NCI-H446 (cell line): Measurements from ENCODE around the gene GTSE1.

Experiments used
- DNase-seq, 2 experiments: peaks; one replicate each; lab custom pipeline; 2025; lab: John Stamatoyannopoulos, UW

The GTSE1 gene

GRCh38 chr22:46275455-46276122, 21.1 kb upstream of the GTSE1 start:
- DNase-seq, result no peak

GRCh38 chr22:46276563-46276962, 20.1 kb upstream of the GTSE1 start:
- DNase-seq, result no peak

DNA sequence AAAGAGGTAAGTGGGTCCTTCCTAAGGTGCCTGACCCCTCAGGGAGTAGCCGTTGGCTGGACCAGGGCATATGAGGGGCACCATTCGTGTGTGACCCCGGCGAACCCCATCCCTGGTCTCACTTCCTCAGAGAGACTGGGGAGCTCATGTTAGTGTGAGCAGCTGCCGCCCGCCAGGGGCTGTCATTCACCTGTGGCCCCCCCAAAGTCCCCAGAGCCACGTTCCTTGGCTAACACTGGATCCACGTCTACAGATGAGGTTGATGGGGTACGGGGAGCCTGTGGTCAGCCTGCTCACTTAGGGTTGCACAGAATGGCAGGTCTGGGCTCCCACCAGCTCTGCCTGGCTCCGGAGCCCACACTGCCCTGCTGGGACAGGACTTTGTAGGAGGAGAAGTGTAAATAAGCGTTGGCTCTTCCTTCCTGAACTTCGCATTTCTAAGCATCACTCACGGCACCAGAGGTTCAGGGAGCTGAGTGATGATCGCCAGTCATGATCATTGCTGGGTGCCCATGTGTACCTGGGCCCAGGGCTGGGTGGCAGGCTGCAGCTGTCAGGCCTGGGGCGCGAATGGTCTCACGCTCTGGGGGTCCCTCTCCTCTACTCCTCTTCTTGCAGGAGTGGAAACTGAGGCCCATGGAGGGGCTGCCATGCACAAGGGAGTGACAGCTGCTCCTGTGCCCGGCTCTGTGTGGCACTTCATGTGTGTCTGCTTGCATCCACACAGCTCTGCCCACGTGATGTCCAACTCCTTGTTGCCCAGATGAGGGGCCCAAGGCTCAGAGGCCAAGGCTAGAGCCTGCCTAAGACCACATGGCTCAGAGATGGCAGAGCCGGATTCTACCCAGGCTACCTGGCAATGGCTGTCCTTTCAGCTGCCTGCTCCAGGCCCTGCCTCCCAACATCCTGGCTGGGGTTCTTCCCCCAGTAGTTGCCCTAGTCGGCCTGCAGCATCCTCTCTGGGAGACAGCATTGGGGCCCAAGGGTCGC, 17.7 kb upstream of the GTSE1 start:
- DNase-seq, result no peak

DNA sequence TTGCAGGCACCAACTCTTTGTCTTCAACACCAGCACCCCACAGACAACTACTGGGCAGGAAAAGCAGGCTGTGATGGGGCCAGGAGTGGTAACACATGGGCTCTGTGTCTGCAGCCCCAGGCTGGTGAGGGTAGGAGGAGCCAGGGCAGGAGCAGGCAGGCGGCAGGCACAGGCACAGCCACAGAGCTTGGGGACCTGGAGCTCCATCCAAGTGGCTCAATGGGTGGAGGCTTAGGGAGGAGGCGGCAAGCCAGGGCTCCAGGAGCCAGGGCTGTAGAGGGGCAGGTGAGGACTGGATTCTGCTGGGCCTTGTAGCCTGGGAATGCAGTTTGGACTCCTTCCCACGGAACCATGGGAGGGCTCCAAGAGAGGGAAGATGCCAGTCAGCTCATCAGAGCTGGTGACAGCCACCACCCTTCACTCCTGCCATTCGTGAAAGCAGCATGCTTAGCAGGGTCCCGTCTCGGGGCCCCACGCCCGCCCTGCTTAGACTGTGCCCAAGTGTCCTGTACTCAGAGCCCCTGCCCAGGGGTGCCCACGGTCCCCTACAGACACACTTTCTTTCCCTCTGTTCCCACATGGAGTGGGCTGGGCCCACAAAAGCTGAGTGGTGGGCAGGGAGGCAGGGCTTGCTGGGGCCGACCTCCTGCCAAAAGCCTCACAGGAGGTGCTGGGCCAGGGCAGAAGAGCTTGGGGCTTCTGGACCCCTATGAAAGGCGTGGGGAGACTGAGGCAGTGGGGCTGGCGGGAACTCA, 16.4 kb upstream of the GTSE1 start:
- DNase-seq, result no peak

GRCh38 chr22:46280999-46281623, 15.6 kb upstream of the GTSE1 start:
- DNase-seq, result no peak

GRCh38 chr22:46281866-46282678, 14.6 kb upstream of the GTSE1 start:
- DNase-seq, result no peak

- DNase-seq, result no peak
These were observed 10.7 kb upstream of the GTSE1 start for GRCh38 chr22:46286006-46286405.

GRCh38 chr22:46286941-46287872, 9.5 kb upstream of the GTSE1 start:
- DNase-seq, result no peak

DNA sequence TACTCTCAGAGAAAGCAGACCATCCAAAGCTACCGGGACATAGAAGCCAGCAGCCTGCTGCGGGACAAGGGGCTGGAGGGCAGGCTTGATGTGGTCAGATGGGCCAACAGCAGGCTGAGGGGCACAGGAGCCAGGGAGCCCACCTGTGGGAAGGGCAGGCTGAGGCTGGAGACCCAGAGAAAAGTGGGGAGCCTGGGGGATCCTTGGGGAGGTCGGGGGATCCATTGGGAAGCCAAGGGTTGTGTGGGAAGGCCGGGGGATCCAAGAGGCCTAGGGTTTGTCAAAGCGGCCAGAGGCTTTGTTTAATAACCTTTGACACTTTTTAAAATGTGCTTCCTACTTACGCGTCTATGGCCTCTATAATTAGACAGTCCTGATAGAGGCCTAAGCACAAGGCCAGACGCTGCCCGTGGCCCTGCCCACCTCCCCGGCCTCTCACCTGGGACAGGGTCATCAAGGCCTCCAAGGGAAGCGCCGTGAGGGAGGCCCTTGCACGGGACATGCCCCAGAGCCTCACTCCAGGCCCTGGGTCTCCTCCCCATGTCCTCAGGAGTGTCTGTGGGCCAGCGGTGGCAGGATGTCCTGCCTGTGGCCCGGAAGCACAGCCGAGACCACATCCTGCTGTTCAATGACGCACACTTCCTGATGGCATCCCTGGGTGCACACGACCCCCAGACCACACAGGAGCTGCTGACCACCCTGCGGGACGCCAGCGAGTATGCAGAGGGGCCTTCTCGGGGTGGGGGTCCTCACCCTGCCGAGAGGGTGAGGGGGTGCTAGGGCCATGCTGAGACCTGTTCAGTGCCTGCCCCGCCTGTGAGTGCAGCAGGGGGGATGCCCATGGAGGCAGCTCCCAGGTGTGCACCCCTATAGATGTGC, 8.6 kb upstream of the GTSE1 start:
- no peak for DNase-seq

DNA sequence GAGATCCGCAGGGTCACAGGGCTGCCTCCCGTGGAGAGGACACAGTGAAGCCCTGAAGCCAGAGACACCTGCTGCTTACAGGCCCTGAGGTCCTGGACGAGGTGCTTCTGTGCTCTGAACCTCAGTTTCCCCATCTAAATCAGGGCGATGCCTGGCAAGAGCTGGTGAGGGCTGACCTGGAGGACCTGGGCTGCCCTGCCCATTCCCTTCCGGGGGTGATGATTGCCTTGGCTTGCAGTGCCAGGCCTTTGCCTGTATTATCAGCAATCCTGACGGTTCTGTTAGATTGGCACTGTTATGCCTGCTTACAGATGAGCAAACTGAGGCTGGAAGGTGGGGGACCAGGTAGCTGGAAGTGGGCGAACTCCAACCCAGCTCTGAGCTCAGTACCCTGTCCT, 7.8 kb upstream of the GTSE1 start:
- DNase-seq, result no peak

- no peak for DNase-seq
These were observed 7.3 kb upstream of the GTSE1 start for GRCh38 chr22:46289244-46289891.

DNA sequence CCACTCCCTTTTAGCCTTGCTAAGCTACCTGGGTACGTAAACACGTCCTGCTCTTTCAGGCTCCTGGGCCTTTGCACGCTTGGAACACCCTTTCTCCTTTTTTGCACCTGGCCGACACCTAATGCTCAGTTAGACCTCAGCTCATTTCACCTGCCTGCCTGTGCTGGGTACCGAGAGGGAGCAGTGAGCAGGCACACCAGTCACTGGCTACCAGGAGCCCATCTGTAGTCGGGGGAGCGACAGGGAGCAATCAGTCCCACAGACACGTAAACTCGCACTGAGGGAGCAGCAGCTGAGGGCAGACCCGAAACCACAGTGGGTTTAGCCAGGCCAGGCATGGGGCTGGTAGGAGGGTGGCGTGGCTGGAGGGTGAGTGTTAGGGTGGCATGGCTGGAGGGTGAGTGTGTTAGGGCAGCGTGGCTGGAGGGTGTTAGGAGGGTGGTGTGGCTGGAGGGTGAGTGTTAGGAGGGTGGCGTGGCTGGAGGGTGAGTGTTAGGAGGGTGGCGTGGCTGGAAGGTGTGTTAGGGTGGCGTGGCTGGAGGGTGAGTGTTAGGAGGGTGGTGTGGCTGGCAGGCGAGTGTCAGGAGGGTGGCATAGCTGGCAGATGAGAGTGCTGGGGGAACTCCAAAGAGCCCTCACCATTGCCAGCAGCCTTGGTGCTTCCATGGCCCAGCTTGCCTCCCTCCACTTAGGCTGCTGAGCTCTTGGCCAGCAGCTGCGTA, 6.4 kb upstream of the GTSE1 start:
- no peak for DNase-seq

GRCh38 chr22:46290843-46291785, 5.6 kb upstream of the GTSE1 start:
- DNase-seq, result no peak

DNA sequence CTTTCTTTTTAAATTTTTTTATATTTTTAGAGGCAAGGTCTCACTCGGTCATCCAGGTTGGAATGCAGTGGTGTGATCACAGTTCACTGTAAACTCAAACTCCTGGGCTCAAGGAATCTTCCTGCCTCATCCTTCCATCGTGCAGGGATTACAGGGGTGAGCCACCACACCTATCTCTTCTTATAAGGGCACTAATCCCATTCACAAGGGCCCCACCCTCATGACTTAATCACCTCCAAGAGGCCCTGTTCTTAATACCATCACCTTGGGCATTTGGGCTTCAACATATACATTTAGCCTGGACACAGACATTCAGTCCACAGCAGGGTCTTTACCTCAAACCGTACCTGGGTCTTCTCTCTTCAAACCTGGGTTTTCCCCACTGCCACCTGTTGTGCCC, 4.5 kb upstream of the GTSE1 start:
- no peak for DNase-seq

DNA sequence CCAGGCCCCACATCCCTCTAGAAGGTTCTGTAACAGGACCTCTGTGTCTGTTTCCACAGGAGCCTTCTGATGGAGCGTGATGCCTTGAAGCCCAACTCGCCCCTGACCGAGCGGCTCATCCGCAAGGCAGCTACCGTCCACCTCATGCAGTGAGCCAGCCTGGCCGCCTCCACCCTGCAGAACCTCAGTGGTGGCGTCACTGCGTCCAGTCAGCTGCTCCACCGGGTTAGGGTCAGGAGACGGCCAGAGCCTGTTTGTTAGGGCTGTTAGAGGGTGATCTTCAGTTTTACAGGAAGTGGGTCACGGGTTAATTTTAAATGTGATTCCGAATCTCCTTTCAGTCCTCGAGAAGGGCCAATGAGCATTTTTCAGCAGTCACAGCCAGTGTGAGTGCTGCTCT, 3.9 kb upstream of the GTSE1 start:
- no peak for DNase-seq

GRCh38 chr22:46293577-46294260, 3.0 kb upstream of the GTSE1 start:
- DNase-seq, result no peak
